Panc1 (cell line): ENCODE measurements around the gene STMP1. TPM values are rescaled to one million over a fixed set of nuclear protein-coding genes. Genes with fewer than 3 reads are reported as not detected.

ENCODE experiments used
- ATAC-seq: fragments of 200-7000 bp; cut with Tn5 transposase; 2 replicates; pipeline ENCODE4 v1.9.1; 2020; ENCODE audit warnings: mild to moderate bottlenecking, moderate library complexity
- BruUV-seq: library from RNA; stranded (reverse); fragments of 400-500 nt; replicated peaks from 2 replicates; lab custom pipeline; 2021; lab: Mats Ljungman, UMichigan
- CTCF ChIA-PET: fragments of 300-600 bp; sonication (Branson Sonifier 250); formaldehyde crosslinking; loops from one replicate; lab custom pipeline; 2022; ENCODE audit warnings: antibody characterized with exemption; lab: Charles Lee
- POLR2A ChIA-PET: fragments of 300-600 bp; sonication (Branson Sonifier 250); formaldehyde crosslinking; loops from one replicate; lab custom pipeline; 2022; ENCODE audit warnings: antibody characterized with exemption; lab: Charles Lee
- DNase-seq: peaks from one replicate; pipeline ENCODE4 v3.0.0-alpha.2; 2010; ENCODE audit warnings: low read depth, low spot score
- H3K27ac ChIP-seq: 2 replicates; pipeline ENCODE4 v1.5.1; 2011; ENCODE audit warnings: mild to moderate bottlenecking, low read length, inconsistent platforms
- H3K27me3 ChIP-seq: fragments of 200-500 bp; sonication (Bioruptor generic); 2 replicates; pipeline ENCODE4 v1.6.0; 2014; ENCODE audit warnings: low read length, inconsistent platforms; ENCODE audit not compliant: control insufficient read depth, insufficient read depth
- H3K36me3 ChIP-seq: fragments of 200-500 bp; sonication (Bioruptor generic); 2 replicates; pipeline ENCODE4 v1.5.1; 2014; ENCODE audit warnings: inconsistent platforms, mild to moderate bottlenecking, low read length, moderate library complexity; ENCODE audit not compliant: control insufficient read depth, insufficient read depth
- H3K4me1 ChIP-seq: 2 replicates; pipeline ENCODE4 v1.5.1; 2011; ENCODE audit warnings: inconsistent platforms, mild to moderate bottlenecking, low read length, moderate library complexity; ENCODE audit not compliant: control insufficient read depth, insufficient read depth
- H3K4me3 ChIP-seq, 2 experiments: 2 replicates each; pipeline ENCODE4 v1.5.1; 2011 to 2012; ENCODE audit warnings: low read depth in 2 of 2, low read length in 2 of 2, mild to moderate bottlenecking in 2 of 2, inconsistent platforms in 1 of 2, moderate library complexity in 1 of 2
- H3K9me3 ChIP-seq: fragments of 200-500 bp; sonication (Bioruptor generic); 2 replicates; pipeline ENCODE4 v1.5.1; 2014; ENCODE audit warnings: low read depth, mild to moderate bottlenecking, inconsistent platforms, low read length, moderate library complexity; ENCODE audit not compliant: control insufficient read depth, insufficient read depth
- POLR2AphosphoS5 ChIP-seq: IDR thresholded peaks from 2 replicates; pipeline ENCODE4 v1.6.1; 2012; ENCODE audit warnings: mild to moderate bottlenecking, low read depth, low read length, moderate library complexity
- SIN3A ChIP-seq: IDR thresholded peaks from 2 replicates; pipeline ENCODE4 v1.6.1; 2012; ENCODE audit warnings: low read depth, mild to moderate bottlenecking, low read length, moderate library complexity, borderline replicate concordance; ENCODE audit not compliant: insufficient read depth
- TCF7L2 ChIP-seq: IDR thresholded peaks from 2 replicates; pipeline ENCODE4 v1.6.1; 2011; ENCODE audit warnings: mild to moderate bottlenecking, low read depth, low read length, inconsistent platforms
- in situ Hi-C: cut with HindIII; loops from 2 replicates; pipeline ENCODE4 v1.10.0; 2016; ENCODE audit warnings: low sequenced_read_pairs, low pct_unique_long_range_greater_than_20kb
- intact Hi-C: fragments of 100-400 bp; cut with micrococcal nuclease; formaldehyde crosslinking; loops from one replicate; pipeline ENCODE4 v1.10.0; 2022; ENCODE audit not compliant: unreplicated experiment
- total RNA-seq: library from RNA; stranded (reverse); gene quantifications from one replicate; pipeline ENCODE4 v1.2.1, GENCODE V29; 2021; ENCODE audit not compliant: unreplicated experiment
- TF ChIP-seq, protein P1 (sequence below): fragments of 450-650 bp; IDR thresholded peaks from 2 replicates; pipeline ENCODE4 v1.5.1; 2017; ENCODE audit warnings: mild to moderate bottlenecking
- TF ChIP-seq, protein P2 (sequence below), 2 experiments: IDR thresholded peaks; 2 replicates each; pipeline ENCODE4 v1.6.1; 2011 to 2012; ENCODE audit warnings: low read depth in 2 of 2, control low read depth in 1 of 2, low read length in 1 of 2, mild to moderate bottlenecking in 1 of 2, moderate library complexity in 1 of 2; ENCODE audit not compliant: insufficient read depth in 1 of 2

STMP1 gene
- total RNA-seq, 1 experiment from 2014 or later: 29.5 TPM

DNA sequence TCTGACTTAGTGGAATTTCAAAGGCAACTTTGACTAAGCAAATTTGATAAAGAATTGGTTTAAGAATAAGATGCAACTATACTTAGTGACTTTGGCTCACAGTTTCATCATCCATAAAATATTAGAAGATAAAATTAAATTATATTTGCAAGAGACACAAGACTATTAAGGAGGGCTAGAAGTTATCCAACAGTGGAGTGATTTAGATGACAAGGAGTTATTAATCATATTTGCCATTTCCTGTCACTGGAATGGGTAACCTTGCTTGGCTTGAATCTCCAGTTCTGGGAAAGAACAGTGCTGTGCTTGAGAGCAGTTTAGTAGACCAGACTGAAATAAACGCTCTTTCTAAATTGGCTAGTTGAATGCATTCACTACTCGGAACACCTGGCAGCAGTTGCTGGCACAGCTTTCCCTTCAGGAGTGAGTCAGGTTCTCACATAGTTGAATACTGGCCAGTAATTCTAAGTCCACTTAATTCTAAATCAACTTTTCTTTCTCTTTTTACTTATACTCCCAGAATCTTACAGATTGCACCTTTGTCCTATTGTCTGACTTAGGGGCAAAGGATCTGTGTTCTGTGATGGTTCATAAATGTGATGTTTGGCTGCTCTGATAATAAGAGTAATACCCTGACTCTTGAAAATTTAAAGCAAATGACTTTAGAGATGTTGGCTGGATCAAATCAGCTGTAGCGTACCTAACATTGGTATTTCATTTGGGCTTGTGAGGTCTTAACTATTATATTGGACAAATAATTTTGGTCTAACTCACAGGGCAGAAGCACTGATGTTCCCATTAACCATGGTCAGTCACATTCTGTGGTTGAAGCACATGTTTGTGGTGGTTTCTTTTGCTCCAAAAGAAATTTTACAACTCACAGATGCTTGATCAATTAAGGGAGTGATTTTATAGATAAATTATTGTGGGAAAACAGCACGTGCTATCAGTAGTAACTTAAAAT is 16.6 kb downstream of the STMP1 start:
- TF ChIP-seq POLR2AphosphoS5: no peak
- no peak for TF ChIP-seq SIN3A
- TF ChIP-seq TCF7L2: no peak
- TF ChIP-seq, protein P1, sequence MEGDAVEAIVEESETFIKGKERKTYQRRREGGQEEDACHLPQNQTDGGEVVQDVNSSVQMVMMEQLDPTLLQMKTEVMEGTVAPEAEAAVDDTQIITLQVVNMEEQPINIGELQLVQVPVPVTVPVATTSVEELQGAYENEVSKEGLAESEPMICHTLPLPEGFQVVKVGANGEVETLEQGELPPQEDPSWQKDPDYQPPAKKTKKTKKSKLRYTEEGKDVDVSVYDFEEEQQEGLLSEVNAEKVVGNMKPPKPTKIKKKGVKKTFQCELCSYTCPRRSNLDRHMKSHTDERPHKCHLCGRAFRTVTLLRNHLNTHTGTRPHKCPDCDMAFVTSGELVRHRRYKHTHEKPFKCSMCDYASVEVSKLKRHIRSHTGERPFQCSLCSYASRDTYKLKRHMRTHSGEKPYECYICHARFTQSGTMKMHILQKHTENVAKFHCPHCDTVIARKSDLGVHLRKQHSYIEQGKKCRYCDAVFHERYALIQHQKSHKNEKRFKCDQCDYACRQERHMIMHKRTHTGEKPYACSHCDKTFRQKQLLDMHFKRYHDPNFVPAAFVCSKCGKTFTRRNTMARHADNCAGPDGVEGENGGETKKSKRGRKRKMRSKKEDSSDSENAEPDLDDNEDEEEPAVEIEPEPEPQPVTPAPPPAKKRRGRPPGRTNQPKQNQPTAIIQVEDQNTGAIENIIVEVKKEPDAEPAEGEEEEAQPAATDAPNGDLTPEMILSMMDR: no peak
- TF ChIP-seq, protein P2, sequence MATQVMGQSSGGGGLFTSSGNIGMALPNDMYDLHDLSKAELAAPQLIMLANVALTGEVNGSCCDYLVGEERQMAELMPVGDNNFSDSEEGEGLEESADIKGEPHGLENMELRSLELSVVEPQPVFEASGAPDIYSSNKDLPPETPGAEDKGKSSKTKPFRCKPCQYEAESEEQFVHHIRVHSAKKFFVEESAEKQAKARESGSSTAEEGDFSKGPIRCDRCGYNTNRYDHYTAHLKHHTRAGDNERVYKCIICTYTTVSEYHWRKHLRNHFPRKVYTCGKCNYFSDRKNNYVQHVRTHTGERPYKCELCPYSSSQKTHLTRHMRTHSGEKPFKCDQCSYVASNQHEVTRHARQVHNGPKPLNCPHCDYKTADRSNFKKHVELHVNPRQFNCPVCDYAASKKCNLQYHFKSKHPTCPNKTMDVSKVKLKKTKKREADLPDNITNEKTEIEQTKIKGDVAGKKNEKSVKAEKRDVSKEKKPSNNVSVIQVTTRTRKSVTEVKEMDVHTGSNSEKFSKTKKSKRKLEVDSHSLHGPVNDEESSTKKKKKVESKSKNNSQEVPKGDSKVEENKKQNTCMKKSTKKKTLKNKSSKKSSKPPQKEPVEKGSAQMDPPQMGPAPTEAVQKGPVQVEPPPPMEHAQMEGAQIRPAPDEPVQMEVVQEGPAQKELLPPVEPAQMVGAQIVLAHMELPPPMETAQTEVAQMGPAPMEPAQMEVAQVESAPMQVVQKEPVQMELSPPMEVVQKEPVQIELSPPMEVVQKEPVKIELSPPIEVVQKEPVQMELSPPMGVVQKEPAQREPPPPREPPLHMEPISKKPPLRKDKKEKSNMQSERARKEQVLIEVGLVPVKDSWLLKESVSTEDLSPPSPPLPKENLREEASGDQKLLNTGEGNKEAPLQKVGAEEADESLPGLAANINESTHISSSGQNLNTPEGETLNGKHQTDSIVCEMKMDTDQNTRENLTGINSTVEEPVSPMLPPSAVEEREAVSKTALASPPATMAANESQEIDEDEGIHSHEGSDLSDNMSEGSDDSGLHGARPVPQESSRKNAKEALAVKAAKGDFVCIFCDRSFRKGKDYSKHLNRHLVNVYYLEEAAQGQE (IDR thresholded peaks at IDR 0.05; ENCODE audit: insufficient read depth in 1 of 2, low read depth in 2 of 2, low read length in 1 of 2): no peak
- Histone ChIP-seq H3K27ac (no peak overlapping the region), H3K4me1 (no peaks in the 10 kb centered on the region), H3K36me3 (peaks cover 8% of the 10 kb centered on the region), H3K4me3 (no peak overlapping the region), H3K9me3 (no peaks in the 10 kb centered on the region), H3K27me3 (no peaks in the 10 kb centered on the region)
- BruUV-seq: no TSS peak
- ATAC-seq (no peak), DNase-seq (no peak)
- in situ Hi-C loops (no loop called here), intact Hi-C loops (no loop called here)
- ChIA-PET POLR2A (no interaction called here), CTCF (no interaction called here)

- Histone ChIP-seq H3K36me3 (no peaks in the 10 kb centered on the region; the same call in 1 of the 2 replicates), H3K9me3 (no peaks in the 10 kb centered on the region), H3K4me3 (no peak overlapping the region), H3K27me3 (no peaks in the 10 kb centered on the region), H3K4me1 (no peaks in the 10 kb centered on the region), H3K27ac (no peak overlapping the region)
- ChIA-PET CTCF (no interaction called here), POLR2A (no interaction called here)
- in situ Hi-C loops (no loop called here), intact Hi-C loops (no loop called here)
- no peak for ATAC-seq
- TF ChIP-seq, protein P2 (IDR thresholded peaks at IDR 0.05; ENCODE audit: insufficient read depth in 1 of 2, low read depth in 2 of 2, low read length in 1 of 2): no peak
- TF ChIP-seq, protein P1: no peak
- TF ChIP-seq POLR2AphosphoS5 (no peak), TCF7L2 (no peak), SIN3A (no peak)
- BruUV-seq: no TSS peak
- DNase-seq: no peak
These were observed 19.4 kb downstream of the STMP1 start for GRCh38 chr7:135681762-135682161.
